PC-9 (cell line): Measurements from ENCODE around the gene HADHA. TPM values are rescaled to one million over a fixed set of nuclear protein-coding genes. Genes with fewer than 3 reads are reported as not detected.

Experiments
- BruUV-seq: library from RNA; stranded (reverse); fragments of 400-500 nt; replicated peaks from 2 replicates; lab custom pipeline; 2021; lab: Mats Ljungman, UMichigan
- CTCF ChIA-PET: fragments of 300-600 bp; sonication (Branson Sonifier 250); formaldehyde crosslinking; loops from one replicate; lab custom pipeline; 2022; ENCODE audit warnings: antibody characterized with exemption; lab: Charles Lee
- POLR2A ChIA-PET: fragments of 300-600 bp; sonication (Branson Sonifier 250); formaldehyde crosslinking; loops from one replicate; lab custom pipeline; 2022; ENCODE audit warnings: antibody characterized with exemption; ENCODE audit not compliant: unreplicated experiment; lab: Charles Lee
- DNase-seq, 2 experiments: peaks; one replicate each; pipeline versions ENCODE4 v3.0.0 to v3.0.0-alpha.2; 2015 to 2022; ENCODE audit warnings: mixed read lengths in 1 of 2
- H2AFZ ChIP-seq: fragments of 200-600 bp; sonication (generic); 2 replicates; pipeline ENCODE4 v1.8.1; 2017; ENCODE audit warnings: antibody characterized with exemption
- H3F3A ChIP-seq: fragments of 200-600 bp; sonication (generic); 2 replicates; pipeline ENCODE4 v1.8.1; 2017; ENCODE audit warnings: antibody characterized with exemption, mild to moderate bottlenecking, low read depth; ENCODE audit not compliant: insufficient read depth
- H3K27ac ChIP-seq: fragments of 200-600 bp; sonication (generic); 2 replicates; pipeline ENCODE4 v1.6.1; 2016; ENCODE audit warnings: mixed run types
- H3K27me3 ChIP-seq: fragments of 200-600 bp; sonication (generic); 2 replicates; pipeline ENCODE4 v1.6.1; 2016; ENCODE audit warnings: low read depth, mixed run types; ENCODE audit not compliant: insufficient read depth
- H3K36me3 ChIP-seq: fragments of 200-600 bp; sonication (generic); 2 replicates; pipeline ENCODE4 v1.6.1; 2016; ENCODE audit warnings: low read depth, mixed run types
- H3K4me1 ChIP-seq: fragments of 200-600 bp; sonication (generic); replicated peaks from 2 replicates; pipeline ENCODE4 v1.6.1; 2016; ENCODE audit warnings: mixed run types; ENCODE audit not compliant: insufficient read depth
- H3K4me2 ChIP-seq: fragments of 200-600 bp; sonication (generic); 2 replicates; pipeline ENCODE4 v1.6.1; 2017; ENCODE audit warnings: mixed run types
- H3K4me3 ChIP-seq: fragments of 200-600 bp; sonication (generic); 2 replicates; pipeline ENCODE4 v1.6.1; 2016; ENCODE audit warnings: mixed run types
- H3K79me2 ChIP-seq: fragments of 200-600 bp; sonication (generic); 2 replicates; pipeline ENCODE4 v1.6.1; 2017; ENCODE audit warnings: low read depth, mixed run types
- H3K9me2 ChIP-seq: fragments of 200-600 bp; sonication (generic); 2 replicates; pipeline ENCODE4 v1.8.1; 2017; ENCODE audit warnings: mild to moderate bottlenecking; ENCODE audit not compliant: insufficient read depth
- H3K9me3 ChIP-seq: fragments of 200-600 bp; sonication (generic); 2 replicates; pipeline ENCODE4 v1.8.1; 2016; ENCODE audit warnings: low read depth; ENCODE audit not compliant: insufficient read depth
- H4K20me1 ChIP-seq: fragments of 200-600 bp; sonication (generic); 2 replicates; pipeline ENCODE4 v1.8.1; 2017; ENCODE audit not compliant: insufficient read depth
- CTCF ChIP-seq: fragments of 200-600 bp; sonication (generic); conservative IDR thresholded peaks from 2 replicates; pipeline ENCODE4 v1.6.1; 2017; ENCODE audit warnings: mixed run types, antibody characterized with exemption, mild to moderate bottlenecking, moderate library complexity
- EZH2 ChIP-seq: fragments of 200-600 bp; sonication (generic); IDR thresholded peaks from 2 replicates; pipeline ENCODE4 v1.8.0; 2017; ENCODE audit warnings: antibody characterized with exemption, low read depth
- intact Hi-C: fragments of 100-400 bp; cut with micrococcal nuclease; formaldehyde crosslinking; loops from one replicate; pipeline ENCODE4 v1.10.0; 2022; ENCODE audit not compliant: unreplicated experiment
- total RNA-seq: library from RNA; stranded (reverse); gene quantifications from 2 replicates; pipeline ENCODE4 v1.2.3, GENCODE V29; 2021

Gene HADHA
- total RNA-seq, 1 experiment from 2014 or later, result 129 TPM

DNA sequence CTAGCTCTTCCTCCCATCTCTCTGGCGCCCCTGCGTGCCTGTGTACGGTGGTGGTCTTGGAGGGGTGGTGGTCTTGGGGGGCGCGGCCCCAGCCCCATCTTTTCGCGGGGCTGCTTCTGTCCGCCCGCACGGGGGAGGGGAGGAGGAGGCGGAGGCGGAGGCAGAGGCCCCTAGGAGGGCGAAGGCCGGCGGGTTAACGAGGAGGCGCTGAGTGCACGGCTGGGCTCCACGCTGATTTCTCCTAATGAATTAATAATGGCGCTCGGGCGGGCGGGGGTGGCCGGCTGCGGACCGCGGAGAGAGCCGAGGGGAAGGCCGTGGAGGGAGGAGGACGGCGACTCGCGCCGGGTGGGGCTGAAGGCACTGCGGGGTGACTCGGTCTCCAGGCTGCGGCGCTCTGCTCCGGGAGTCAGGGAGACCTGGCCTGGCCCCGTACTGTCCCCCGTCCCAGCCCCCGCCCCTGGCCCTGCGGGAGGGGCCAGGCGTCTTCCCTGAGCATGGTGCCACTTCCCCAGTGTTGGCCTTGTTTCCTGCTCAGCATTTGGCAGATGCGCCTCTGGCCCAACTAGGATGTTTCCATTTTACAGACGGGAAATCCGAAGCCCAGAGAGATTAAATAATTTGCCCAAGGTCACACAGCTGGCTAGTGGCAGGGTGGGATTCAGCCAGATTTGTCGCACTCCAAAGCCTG is 65.5 kb downstream of the HADHA start:
- Histone ChIP-seq H3K9me3 (no peaks in the 10 kb centered on the region), H3K4me3 (peak overlapping the region; percentile 54; the same call in 1 of the 2 replicates), H3F3A (no peaks in the 10 kb centered on the region), H3K27ac (no peak overlapping the region), H3K4me2 (peak overlapping the region; percentile 69), H3K9me2 (no peaks in the 10 kb centered on the region), H3K79me2 (no peaks in the 10 kb centered on the region), H2AFZ (no peak overlapping the region), H4K20me1 (no peaks in the 10 kb centered on the region), H3K4me1 (no peaks in the 10 kb centered on the region), H3K36me3 (no peaks in the 10 kb centered on the region), H3K27me3 (no peaks in the 10 kb centered on the region)
- TF ChIP-seq EZH2 (no peak), CTCF (no peak)
- POLR2A ChIA-PET, result no interaction called here
- intact Hi-C loops, result no loop called here
- no TSS peak for BruUV-seq
- DNase-seq, result peak in 1 of 2 experiments; percentile 24
- CTCF ChIA-PET, result interaction anchor here (0.6 kb wide), 1 partner anchor 143 kb away, joined by 5 read pairs; no protein-coding TSS in a partner anchor

- Histone ChIP-seq H3K9me3 (no peaks in the 10 kb centered on the region), H3F3A (no peaks in the 10 kb centered on the region), H3K9me2 (no peaks in the 10 kb centered on the region), H3K4me3 (peak overlapping the region; percentile 54; the same call in 1 of the 2 replicates), H2AFZ (no peak overlapping the region), H3K4me1 (no peaks in the 10 kb centered on the region), H3K27ac (no peak overlapping the region), H3K79me2 (no peaks in the 10 kb centered on the region), H4K20me1 (no peaks in the 10 kb centered on the region), H3K27me3 (no peaks in the 10 kb centered on the region), H3K36me3 (no peaks in the 10 kb centered on the region), H3K4me2 (peak overlapping the region; percentile 69; the same call in 1 of the 2 replicates)
- ChIA-PET CTCF (interaction anchor here (0.6 kb wide), 1 partner anchor 144 kb away, joined by 5 read pairs; no protein-coding TSS in a partner anchor), POLR2A (no interaction called here)
- TF ChIP-seq EZH2 (no peak), CTCF (no peak)
- DNase-seq, result no peak
- BruUV-seq, result no TSS peak
- intact Hi-C loops, result no loop called here
Measured at GRCh38 chr2:26178246-26178645, 66.2 kb downstream of the HADHA start.

GRCh38 chr2:26177122-26177521 is 67.3 kb downstream of the HADHA start:
- Histone ChIP-seq H3K4me3 (no peak overlapping the region), H3K79me2 (no peaks in the 10 kb centered on the region), H3K36me3 (no peaks in the 10 kb centered on the region), H4K20me1 (no peaks in the 10 kb centered on the region), H3K27me3 (no peaks in the 10 kb centered on the region), H3K4me2 (no peak overlapping the region), H2AFZ (no peak overlapping the region), H3K27ac (no peak overlapping the region), H3K9me3 (no peaks in the 10 kb centered on the region), H3K4me1 (no peaks in the 10 kb centered on the region), H3K9me2 (no peaks in the 10 kb centered on the region), H3F3A (no peaks in the 10 kb centered on the region)
- DNase-seq, result no peak
- intact Hi-C loops, result no loop called here
- POLR2A ChIA-PET, result no interaction called here
- no TSS peak for BruUV-seq
- TF ChIP-seq EZH2 (no peak), CTCF (no peak)
- CTCF ChIA-PET, result no interaction called here
